GM04504 (cell line): ENCODE results near the gene IGDCC3.

Experiments
- DNase-seq: peaks from one replicate; pipeline ENCODE4 v3.0.0-alpha.2; 2012; ENCODE audit warnings: low read depth

Gene IGDCC3

DNA sequence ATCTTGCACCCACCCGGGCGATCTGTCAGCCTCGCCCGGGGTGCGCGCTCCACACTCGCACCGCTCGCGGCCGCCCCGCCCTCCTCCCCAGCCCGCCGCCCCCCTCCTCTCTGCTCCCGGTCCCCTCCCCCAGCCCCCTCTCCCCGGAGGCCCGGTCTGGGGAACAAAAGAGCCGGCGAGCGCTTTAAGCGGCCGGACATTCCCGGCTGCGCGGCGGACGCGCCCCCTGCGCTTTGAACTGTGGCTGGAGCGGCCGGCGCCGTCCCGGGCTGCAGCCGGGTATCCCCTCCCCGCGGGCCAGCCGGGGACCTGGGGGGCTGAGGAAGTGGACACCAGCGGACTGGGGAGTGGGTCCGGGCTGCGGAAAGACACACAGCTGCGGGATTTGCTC, at the start of gene IGDCC3:
TSS of gene IGDCC3 (minus strand) at position 27 of the 391 bp plus-strand sequence. CDS start 214 bp downstream, outside the sequence.
- no peak for DNase-seq

- no peak for DNase-seq
These were observed 48.5 kb upstream of the IGDCC3 start for GRCh38 chr15:65426216-65426853.

- DNase-seq = no peak
These were observed 46.9 kb upstream of the IGDCC3 start for GRCh38 chr15:65424683-65425082.

DNA sequence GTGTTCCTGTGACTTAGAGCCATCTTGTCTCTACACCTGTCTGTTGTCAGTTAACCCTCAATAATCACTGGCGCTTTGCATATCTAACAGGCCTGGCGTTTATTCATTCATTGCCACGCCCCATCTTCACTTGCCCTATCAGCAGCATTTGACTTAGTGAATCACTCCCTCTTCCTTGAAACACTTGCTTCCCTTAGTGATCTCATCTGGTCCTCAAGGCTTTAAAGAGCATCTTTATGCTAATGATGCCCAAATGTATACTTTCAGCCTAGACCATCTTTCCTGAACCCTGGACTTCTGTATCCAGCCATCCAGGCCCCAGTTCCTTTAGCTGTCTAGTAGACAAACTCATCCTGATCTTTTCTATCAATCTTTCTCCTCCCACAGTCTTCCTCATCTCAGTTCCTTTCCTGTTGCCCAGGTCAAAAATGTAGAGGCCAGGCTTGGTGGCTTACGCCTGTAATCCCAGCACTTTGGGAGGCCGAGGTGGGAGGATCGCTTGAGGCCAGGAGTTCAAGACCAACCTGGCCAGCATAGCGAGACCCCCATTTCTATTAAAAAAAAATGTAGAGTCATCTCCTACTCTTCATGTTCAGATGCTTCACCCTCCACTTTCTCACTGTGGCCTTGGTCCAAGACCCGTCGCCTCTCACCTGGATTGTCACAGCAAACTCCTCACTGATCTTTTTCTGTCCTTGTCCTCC, 46.3 kb upstream of the IGDCC3 start:
- no peak for DNase-seq

- no peak for DNase-seq
These were observed 45.6 kb upstream of the IGDCC3 start for GRCh38 chr15:65423150-65423975.

DNA sequence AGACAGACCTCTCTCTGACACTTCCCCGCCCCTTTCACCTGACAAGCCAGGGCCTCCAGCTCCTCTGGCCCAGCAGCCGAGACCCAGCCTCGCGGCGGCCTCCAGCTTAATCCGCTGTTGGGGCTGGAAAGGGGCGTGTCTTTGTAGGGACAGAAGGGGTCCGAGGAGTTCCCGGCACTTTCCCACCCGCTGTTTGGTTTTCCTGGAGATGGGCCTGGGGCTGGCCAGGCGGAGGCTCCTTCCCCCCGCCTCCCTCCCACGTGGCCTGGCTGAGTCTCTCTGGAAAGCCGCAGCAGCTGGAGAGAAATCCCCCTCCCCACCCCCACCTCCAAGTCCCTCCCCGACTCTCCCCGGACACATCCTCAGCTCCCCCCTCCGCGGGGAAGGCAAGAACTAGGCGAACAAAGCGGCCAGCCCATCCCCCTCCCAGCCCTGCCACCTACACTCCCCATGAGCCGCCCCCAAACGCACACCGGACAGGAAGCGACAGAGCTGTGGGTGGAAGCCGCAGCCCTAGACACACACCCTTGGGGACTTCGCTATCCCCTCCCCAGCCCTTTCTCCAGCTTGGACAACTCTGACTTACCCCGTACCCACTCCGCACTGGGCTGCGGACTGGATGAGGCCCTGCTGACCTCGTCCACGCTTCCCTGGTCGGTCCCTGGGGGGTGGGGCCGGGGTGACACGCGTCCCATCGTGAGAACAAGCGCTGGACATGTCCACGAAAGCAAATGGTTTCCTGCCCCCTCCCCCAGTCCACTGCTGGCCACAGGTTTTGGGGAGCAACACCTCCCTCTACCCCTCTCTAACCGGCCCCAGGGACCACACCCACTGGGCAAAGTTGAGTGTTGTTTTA, 43.8 kb upstream of the IGDCC3 start:
- no peak for DNase-seq

- no peak for DNase-seq
These were observed 43.2 kb upstream of the IGDCC3 start for GRCh38 chr15:65420975-65421359.

DNA sequence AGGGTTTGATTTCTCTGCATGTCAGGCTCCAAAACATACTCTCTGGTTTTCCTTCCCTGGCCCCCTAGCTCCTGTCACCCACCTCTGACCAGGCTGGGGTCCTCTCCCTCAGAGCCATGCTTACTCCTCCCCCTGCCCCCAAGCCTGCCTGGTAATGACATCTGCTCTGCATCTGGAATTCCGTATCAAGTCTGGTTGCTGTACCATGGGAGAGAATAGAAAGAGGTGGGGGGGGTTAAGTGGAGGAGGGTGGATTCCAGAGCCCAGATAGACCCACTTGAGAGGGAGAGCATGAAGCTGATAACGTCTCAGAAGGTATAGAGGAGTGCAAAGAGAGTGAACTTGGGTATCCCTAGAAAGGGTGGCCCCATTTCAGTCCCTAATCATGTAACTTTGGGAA, 40.8 kb upstream of the IGDCC3 start:
- no peak for DNase-seq

DNA sequence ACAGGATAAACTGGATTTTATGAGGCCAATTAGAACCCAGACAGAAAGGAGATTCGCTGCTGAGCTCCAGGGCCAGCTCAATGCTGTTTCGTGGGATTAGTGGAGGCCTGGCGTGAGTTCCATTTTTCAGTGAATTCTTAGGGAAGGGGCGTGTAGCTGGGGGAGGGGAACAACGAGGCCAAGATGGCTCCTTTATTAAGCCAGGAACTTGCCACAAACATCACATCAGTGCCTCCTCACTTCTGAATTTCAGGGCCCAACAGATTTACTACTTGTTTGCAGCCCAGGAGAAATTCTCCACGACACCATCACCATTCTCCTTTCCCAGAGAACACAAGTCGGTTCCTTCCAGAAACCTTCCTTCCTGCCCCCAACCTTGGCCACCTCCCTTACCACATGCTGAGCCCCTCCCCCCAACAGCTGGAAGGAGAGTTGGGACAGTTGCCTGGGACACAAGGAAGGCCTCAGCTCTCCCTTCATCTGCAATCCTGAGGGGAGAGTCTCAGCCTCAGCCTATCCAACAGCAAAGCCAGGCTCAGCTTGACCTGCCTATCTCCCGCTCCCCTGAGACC, 39.1 kb upstream of the IGDCC3 start:
- no peak for DNase-seq

DNA sequence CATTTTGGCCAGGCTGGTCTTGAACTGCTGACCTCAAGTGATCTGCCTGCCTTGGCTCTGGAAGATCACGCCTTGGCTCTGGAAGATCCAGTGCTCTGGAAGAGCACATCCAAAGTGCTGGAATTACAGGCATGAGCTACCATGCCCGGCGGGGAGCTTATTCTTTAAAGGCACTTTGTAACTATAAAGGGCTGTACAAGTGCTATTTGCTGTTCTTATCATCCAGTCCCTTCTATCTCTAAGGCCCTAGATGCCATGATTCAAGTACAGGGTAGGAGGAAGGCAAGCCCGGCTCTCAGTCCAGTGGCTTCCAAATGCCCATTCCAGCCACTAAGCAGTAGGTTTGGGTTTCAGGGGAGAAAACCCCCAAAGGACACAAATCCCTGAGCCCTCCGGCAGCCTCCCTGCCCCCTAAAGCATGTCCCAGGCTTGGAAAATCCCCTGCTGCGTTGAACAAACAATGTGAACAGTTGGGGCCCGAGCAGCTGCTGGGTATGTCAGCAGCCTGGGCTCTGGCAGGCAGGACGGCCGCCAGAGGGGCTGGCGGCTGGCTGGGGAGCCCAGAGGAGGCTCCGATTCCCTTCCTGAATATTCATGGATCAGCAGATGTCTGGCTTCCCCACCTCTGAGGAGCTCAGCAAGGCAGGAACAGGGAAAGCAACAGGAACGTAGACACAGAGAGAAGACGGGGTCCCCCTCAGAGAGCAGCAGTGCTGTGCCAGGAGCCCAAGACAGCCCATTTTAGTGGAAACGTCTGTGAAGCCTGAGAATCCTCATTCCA, 37.2 kb upstream of the IGDCC3 start:
- no peak for DNase-seq

DNA sequence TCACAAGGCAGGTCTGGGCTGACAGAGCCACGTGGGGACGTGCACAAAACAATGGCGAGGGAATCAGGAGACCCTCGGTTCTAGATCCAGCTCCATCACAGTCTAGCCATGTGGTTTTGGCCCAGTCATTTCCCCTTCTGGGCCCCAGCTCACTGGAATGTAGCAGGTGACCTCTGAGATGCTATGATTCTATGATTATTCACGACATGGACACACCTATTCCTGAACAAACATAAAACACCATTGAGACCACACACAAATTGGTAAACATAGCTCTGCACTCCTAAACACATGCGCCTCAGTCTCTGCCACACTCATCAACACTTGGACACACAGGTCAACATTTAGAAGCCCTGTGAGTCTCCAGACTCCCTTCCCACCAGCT, 36.0 kb upstream of the IGDCC3 start:
- no peak for DNase-seq

GRCh38 chr15:65413051-65413759, 35.4 kb upstream of the IGDCC3 start:
- DNase-seq = no peak

DNA sequence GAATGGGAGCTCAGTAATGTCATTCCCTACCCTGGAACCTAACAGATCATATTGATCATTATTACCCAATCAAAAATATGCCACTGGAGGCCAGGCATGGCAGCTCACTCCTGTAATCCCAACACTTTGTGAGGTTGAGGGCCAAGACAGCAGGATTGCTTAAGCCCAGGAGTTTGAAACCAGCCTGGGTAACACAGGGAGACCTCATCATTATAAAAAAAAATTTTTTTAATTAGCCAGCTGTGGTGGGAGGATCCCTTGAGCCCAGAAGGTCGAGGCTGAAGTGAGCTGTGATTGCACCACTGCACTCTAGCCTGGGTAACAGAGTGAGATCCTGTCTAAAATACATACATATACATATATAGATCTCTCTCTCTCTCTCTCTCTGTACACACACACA, 34.8 kb upstream of the IGDCC3 start:
- no peak for DNase-seq

DNA sequence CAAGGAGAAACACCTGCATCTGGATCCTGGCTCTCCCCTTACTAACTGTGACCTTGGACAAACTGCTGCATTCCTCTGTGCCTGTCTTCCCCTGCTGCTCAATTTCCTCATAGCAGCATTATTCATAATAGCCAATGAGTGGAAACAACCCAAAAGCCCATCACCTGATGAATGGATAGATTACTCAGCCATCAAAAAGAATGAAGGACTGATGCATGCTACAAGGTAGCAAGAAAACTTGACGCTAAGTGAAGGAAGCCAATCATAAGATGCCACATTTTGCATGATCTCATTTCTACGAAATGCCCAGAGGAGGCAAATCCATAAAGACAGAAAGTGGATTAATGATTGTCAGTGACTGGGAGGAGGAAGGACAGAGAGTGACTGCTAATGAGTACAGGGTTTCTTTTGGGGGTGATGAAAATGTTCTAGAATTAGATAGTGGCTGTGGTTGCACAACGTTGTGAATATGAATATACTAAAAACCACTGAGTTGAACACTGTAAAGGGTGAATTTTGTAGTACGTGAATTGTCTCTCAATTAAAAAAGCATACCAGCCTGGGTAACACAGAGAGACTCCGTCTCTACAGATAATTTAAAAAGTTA, 33.8 kb upstream of the IGDCC3 start:
- DNase-seq = no peak

- no peak for DNase-seq
These were observed 33.2 kb upstream of the IGDCC3 start for GRCh38 chr15:65410972-65411371.

- DNase-seq = no peak
These were observed 32.2 kb upstream of the IGDCC3 start for GRCh38 chr15:65410036-65410435.

DNA sequence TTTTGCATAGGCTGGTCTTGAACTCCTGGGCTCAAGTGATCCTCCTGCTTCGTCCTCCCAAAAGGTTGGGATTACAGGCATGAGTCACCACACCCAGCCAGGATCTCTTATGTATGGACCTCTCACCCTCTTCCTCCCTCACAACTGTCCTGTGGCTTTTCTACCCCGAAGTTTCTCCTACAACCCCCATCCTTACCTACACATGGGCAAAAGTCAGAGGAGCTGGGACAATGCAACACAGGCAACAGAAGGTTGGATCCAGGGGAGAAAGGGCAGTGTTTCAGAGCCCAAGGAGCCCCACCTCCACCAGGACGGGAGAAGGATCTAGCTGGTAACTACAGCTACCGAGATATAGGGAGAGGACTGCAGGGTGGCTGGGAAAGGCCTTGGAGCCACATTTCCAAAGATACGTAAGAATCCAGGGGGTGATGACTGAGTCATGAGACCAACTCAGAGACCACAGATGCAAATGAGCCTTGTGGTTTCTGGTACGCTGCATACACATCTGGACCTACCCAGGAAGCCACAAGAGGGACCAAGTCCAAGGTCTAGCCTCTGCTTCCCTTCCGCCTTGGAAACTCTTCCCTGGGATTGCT, 31.3 kb upstream of the IGDCC3 start:
- DNase-seq = peak; percentile 91

GRCh38 chr15:65408324-65409035, 30.7 kb upstream of the IGDCC3 start:
- DNase-seq = no peak
